GM19395 (cell line): Measurements from ENCODE around the gene SMARCB1.

ENCODE experiments used
- ATAC-seq: cut with Tn5 transposase; IDR thresholded peaks from one replicate; pipeline ENCODE4 v1.9.1; 2021; ENCODE audit warnings: mild to moderate bottlenecking, moderate library complexity; ENCODE audit not compliant: unreplicated experiment

Gene SMARCB1

GRCh38 chr22:23828800-23829680, 42.3 kb downstream of the SMARCB1 start:
- no peak for ATAC-seq

GRCh38 chr22:23829845-23830372, 43.1 kb downstream of the SMARCB1 start:
- ATAC-seq, result no peak

- no peak for ATAC-seq
Observed at GRCh38 chr22:23831261-23831660, 44.5 kb downstream of the SMARCB1 start.

- ATAC-seq, result no peak
Observed at GRCh38 chr22:23831781-23832180, 45.0 kb downstream of the SMARCB1 start.

GRCh38 chr22:23832226-23833016, 45.7 kb downstream of the SMARCB1 start:
- ATAC-seq, result no peak

GRCh38 chr22:23833017-23833751, 46.4 kb downstream of the SMARCB1 start:
- ATAC-seq, result no peak

GRCh38 chr22:23833911-23834317, 47.1 kb downstream of the SMARCB1 start:
- ATAC-seq, result no peak

- ATAC-seq, result no peak
Observed at GRCh38 chr22:23834406-23834792, 47.6 kb downstream of the SMARCB1 start.

GRCh38 chr22:23834793-23835483, 48.2 kb downstream of the SMARCB1 start:
- no peak for ATAC-seq

GRCh38 chr22:23835484-23836144, 48.8 kb downstream of the SMARCB1 start:
- ATAC-seq, result no peak

- ATAC-seq, result no peak
Observed at GRCh38 chr22:23836281-23836680, 49.5 kb downstream of the SMARCB1 start.

- ATAC-seq, result no peak
Observed at GRCh38 chr22:23836692-23837495, 50.1 kb downstream of the SMARCB1 start.

GRCh38 chr22:23837496-23837859, 50.7 kb downstream of the SMARCB1 start:
- no peak for ATAC-seq

- peak; percentile 9 for ATAC-seq
Observed at GRCh38 chr22:23837911-23838680, 51.3 kb downstream of the SMARCB1 start.

- ATAC-seq, result peak; percentile 84
Observed at GRCh38 chr22:23838681-23839468, 52.1 kb downstream of the SMARCB1 start, which contains the start of gene DERL3. Gene DERL3 (minus strand): TSS chr22:23839006. CDS start chr22:23838987, 19 bp downstream.

GRCh38 chr22:23840026-23840425, 53.3 kb downstream of the SMARCB1 start:
- ATAC-seq, result no peak

- ATAC-seq, result no peak
Observed at GRCh38 chr22:23841292-23841691, 54.5 kb downstream of the SMARCB1 start.
